Measurements from ENCODE around the gene ATP2C2. TPM values are rescaled to one million over a fixed set of nuclear protein-coding genes. Genes with fewer than 3 reads are reported as not detected.
"Not testable (repeated sequence)": the region's sequence is repeated elsewhere in the genome, so short reads cannot be mapped to it uniquely, and the experiment has no call there.

Gene ATP2C2
- total RNA-seq, 1 donor from 2014 or later: not detected

- Mint-ChIP-seq H3K4me3 (no peak overlapping the region), H3K27ac (no peak overlapping the region), H3K9me3 (peaks cover 10% of the 10 kb centered on the region), H3K36me3 (no peaks in the 10 kb centered on the region), H3K27me3 (ENCODE audit: insufficient read depth, low read depth) (peaks cover 4% of the 10 kb centered on the region), H3K4me1 (peaks cover 19% of the 10 kb centered on the region)
- Histone ChIP-seq H3K27me3 (no peaks in the 10 kb centered on the region), H3K9ac (no peak overlapping the region), H3F3A (ENCODE audit: low read depth) (no peaks in the 10 kb centered on the region), H3K9me3 (ENCODE audit: low read depth) (no peaks in the 10 kb centered on the region), H3K79me2 (ENCODE audit: low read depth) (no peaks in the 10 kb centered on the region), H3K27ac (no peak overlapping the region), H4K20me1 (ENCODE audit: low read depth) (no peaks in the 10 kb centered on the region), H3K36me3 (no peaks in the 10 kb centered on the region), H3K4me1 (peaks cover 6% of the 10 kb centered on the region), H2AFZ (replicated peaks) (no peak overlapping the region), H3K4me3 (no peak overlapping the region), H3K4me2 (no peak overlapping the region)
- TF ChIP-seq CTCF (IDR thresholded peaks at IDR 0.05) (no peak), EZH2phosphoT487 (IDR thresholded peaks at IDR 0.05) (no peak), EZH2 (IDR thresholded peaks at IDR 0.05) (no peak)
- DNase-seq (ENCODE audit: low spot score): no peak
Measured at GRCh38 chr16:84419730-84420129, 51.4 kb downstream of the ATP2C2 start.

- not testable (repeated sequence) for H3K36me3 Mint-ChIP-seq; H3K4me1 ChIP-seq; H3K79me2 ChIP-seq (ENCODE audit: low read depth); H3K9me3 ChIP-seq (ENCODE audit: low read depth); H4K20me1 ChIP-seq (ENCODE audit: low read depth); H3K4me3 Mint-ChIP-seq; H3K4me2 ChIP-seq; H3K27me3 Mint-ChIP-seq (ENCODE audit: insufficient read depth, low read depth); DNase-seq (ENCODE audit: low spot score); H3K27ac Mint-ChIP-seq; H2AFZ ChIP-seq (replicated peaks); H3K27ac ChIP-seq; H3K9ac ChIP-seq; H3K36me3 ChIP-seq; H3K4me3 ChIP-seq; H3F3A ChIP-seq (ENCODE audit: low read depth); H3K27me3 ChIP-seq
- peaks cover 13% of the 10 kb centered on the region for H3K4me1 Mint-ChIP-seq
- peaks cover 10% of the 10 kb centered on the region for H3K9me3 Mint-ChIP-seq
Measured at GRCh38 chr16:84420556-84420955, 52.2 kb downstream of the ATP2C2 start.

- Histone ChIP-seq H3K9ac (no peak overlapping the region), H3K4me3 (no peak overlapping the region), H4K20me1 (ENCODE audit: low read depth) (no peaks in the 10 kb centered on the region), H2AFZ (replicated peaks) (no peak overlapping the region), H3K4me1 (peaks cover 4% of the 10 kb centered on the region), H3K27me3 (no peaks in the 10 kb centered on the region), H3K27ac (no peak overlapping the region), H3K9me3 (ENCODE audit: low read depth) (no peaks in the 10 kb centered on the region), H3K36me3 (no peaks in the 10 kb centered on the region), H3F3A (ENCODE audit: low read depth) (no peaks in the 10 kb centered on the region), H3K4me2 (no peak overlapping the region), H3K79me2 (ENCODE audit: low read depth) (no peaks in the 10 kb centered on the region)
- no peak overlapping the region for H3K4me3 Mint-ChIP-seq
- H3K27ac Mint-ChIP-seq: no peak overlapping the region
- H3K9me3 Mint-ChIP-seq: peaks cover 10% of the 10 kb centered on the region
- H3K27me3 Mint-ChIP-seq (ENCODE audit: insufficient read depth, low read depth): peaks cover 10% of the 10 kb centered on the region
- no peak for DNase-seq (ENCODE audit: low spot score)
- TF ChIP-seq CTCF (IDR thresholded peaks at IDR 0.05) (no peak), EZH2phosphoT487 (IDR thresholded peaks at IDR 0.05) (no peak), EZH2 (IDR thresholded peaks at IDR 0.05) (no peak)
- no peaks in the 10 kb centered on the region for H3K36me3 Mint-ChIP-seq
- H3K4me1 Mint-ChIP-seq: peaks cover 9% of the 10 kb centered on the region
Measured at GRCh38 chr16:84421081-84421937, 53.0 kb downstream of the ATP2C2 start.

- Histone ChIP-seq H3K4me3 (no peak overlapping the region), H3K9ac (no peak overlapping the region), H3K36me3 (no peaks in the 10 kb centered on the region), H3K79me2 (ENCODE audit: low read depth) (no peaks in the 10 kb centered on the region), H2AFZ (replicated peaks) (no peak overlapping the region), H3K4me1 (no peaks in the 10 kb centered on the region), H3K27ac (no peak overlapping the region), H3K27me3 (no peaks in the 10 kb centered on the region), H4K20me1 (ENCODE audit: low read depth) (no peaks in the 10 kb centered on the region), H3F3A (ENCODE audit: low read depth) (no peaks in the 10 kb centered on the region), H3K9me3 (ENCODE audit: low read depth) (no peaks in the 10 kb centered on the region), H3K4me2 (no peak overlapping the region)
- peaks cover 10% of the 10 kb centered on the region for H3K9me3 Mint-ChIP-seq
- H3K27ac Mint-ChIP-seq: no peak overlapping the region
- DNase-seq (ENCODE audit: low spot score): no peak
- peaks cover 10% of the 10 kb centered on the region for H3K27me3 Mint-ChIP-seq (ENCODE audit: insufficient read depth, low read depth)
- H3K36me3 Mint-ChIP-seq: no peaks in the 10 kb centered on the region
- no peak overlapping the region for H3K4me3 Mint-ChIP-seq
- no peak for TF ChIP-seq EZH2phosphoT487 (IDR thresholded peaks at IDR 0.05)
- no peak for TF ChIP-seq CTCF (IDR thresholded peaks at IDR 0.05)
- H3K4me1 Mint-ChIP-seq: peaks cover 4% of the 10 kb centered on the region
Measured at GRCh38 chr16:84421938-84422220, 53.5 kb downstream of the ATP2C2 start.

Measured in neural progenitor cell (in vitro differentiated cells).